NCI-H2029 treated with DMSO at 0.1 percent for 48 hours (cell line): ENCODE results near the gene PSMD12.
A peak's percentile ranks its signal among the peaks of the same experiment; 100 is the strongest.

Experiments used
- DNase-seq: peaks from one replicate; lab custom pipeline; 2025; lab: John Stamatoyannopoulos, UW

Gene PSMD12

GRCh38 chr17:67386965-67387551 lies 20.7 kb upstream of the PSMD12 start:
- peak; percentile 43 for DNase-seq

GRCh38 chr17:67385122-67385988 lies 19.0 kb upstream of the PSMD12 start:
- DNase-seq, result no peak

- no peak for DNase-seq
These were observed 15.5 kb upstream of the PSMD12 start for GRCh38 chr17:67381929-67382257.

- DNase-seq, result no peak
These were observed 12.9 kb upstream of the PSMD12 start for GRCh38 chr17:67379251-67379630.

- DNase-seq, result peak; percentile 23
These were observed 12.3 kb upstream of the PSMD12 start for GRCh38 chr17:67378454-67379250.

- no peak for DNase-seq
These were observed 11.4 kb upstream of the PSMD12 start for GRCh38 chr17:67377488-67378453.

- DNase-seq, result no peak
These were observed 10.5 kb upstream of the PSMD12 start, which contains the start of gene PITPNC1 for GRCh38 chr17:67376737-67377487. Gene PITPNC1 (plus strand): TSS chr17:67377281.

GRCh38 chr17:67376415-67376736 lies 10.0 kb upstream of the PSMD12 start:
- no peak for DNase-seq

GRCh38 chr17:67375716-67376115 lies 9.3 kb upstream of the PSMD12 start:
- DNase-seq, result no peak

GRCh38 chr17:67375054-67375427 lies 8.7 kb upstream of the PSMD12 start:
- DNase-seq, result no peak

- peak; percentile 25 for DNase-seq
These were observed 8.1 kb upstream of the PSMD12 start for GRCh38 chr17:67374329-67375053.

GRCh38 chr17:67372751-67373150 lies 6.4 kb upstream of the PSMD12 start:
- DNase-seq, result no peak

- DNase-seq, result no peak
These were observed 3.3 kb upstream of the PSMD12 start for GRCh38 chr17:67369676-67370075.

- DNase-seq, result no peak
These were observed 612 bp downstream of the PSMD12 start for GRCh38 chr17:67365738-67366192.

- DNase-seq, result no peak
These were observed 1.3 kb downstream of the PSMD12 start for GRCh38 chr17:67364847-67365737.

GRCh38 chr17:67362173-67362572 lies 4.2 kb downstream of the PSMD12 start:
- no peak for DNase-seq

GRCh38 chr17:67360880-67361279 lies 5.5 kb downstream of the PSMD12 start:
- no peak for DNase-seq

- no peak for DNase-seq
These were observed 6.2 kb downstream of the PSMD12 start for GRCh38 chr17:67359960-67360791.
